ENCODE results near the gene DAB2. TPM values are rescaled to one million over a fixed set of nuclear protein-coding genes. Genes with fewer than 3 reads are reported as not detected.

Gene DAB2
- total RNA-seq, 2 experiments from 2014 or later: 0.40 TPM; not detected in 1

DNA sequence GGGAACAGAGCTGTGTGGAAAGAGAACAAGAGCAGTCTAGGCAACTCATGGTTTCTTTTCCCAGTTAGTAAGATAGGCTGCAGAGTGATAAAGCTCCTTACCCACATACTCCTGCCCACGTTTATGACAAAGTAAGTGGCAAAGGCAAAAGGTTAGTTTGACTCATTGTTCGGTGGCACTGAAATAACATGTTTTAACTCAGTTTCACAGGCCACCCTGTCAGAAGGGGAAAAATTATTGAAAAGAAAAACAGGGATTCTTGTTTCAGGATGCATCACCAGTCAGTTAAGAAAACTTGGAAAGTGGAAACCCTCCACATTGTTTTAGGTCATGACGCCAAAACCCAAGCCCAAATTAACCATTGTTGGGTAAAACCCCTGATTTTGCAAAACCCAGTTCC is 22.3 kb upstream of the DAB2 start:
- CTCF ChIA-PET (ENCODE audit: unreplicated experiment): no interaction called here
- no peak overlapping the region for H3K4me3 ChIP-seq (ENCODE audit: low read depth, low read length, poor library complexity, severe bottlenecking)
- POLR2A ChIA-PET: interaction anchor here (0.6 to 0.7 kb wide), 2 partner anchors 29 to 638 kb away, joined by 3 read pairs; no protein-coding TSS in a partner anchor
- no peak for DNase-seq (ENCODE audit: low spot score)
- no peaks in the 10 kb centered on the region for H3K4me1 ChIP-seq (ENCODE audit: insufficient read depth, low read length, poor library complexity, severe bottlenecking)
- H4K20me1 ChIP-seq (ENCODE audit: insufficient read depth, low read length): no peaks in the 10 kb centered on the region
- no peak overlapping the region for H3K27ac ChIP-seq (ENCODE audit: low read depth, low read length, poor library complexity, severe bottlenecking)
- intact Hi-C loops (cut with micrococcal nuclease; ENCODE audit: unreplicated experiment): no loop called here
- no peaks in the 10 kb centered on the region for H3K9me3 ChIP-seq (ENCODE audit: low read length)
- H3K9me2 ChIP-seq (ENCODE audit: insufficient read depth, low read length): no peaks in the 10 kb centered on the region
- H2AFZ ChIP-seq (ENCODE audit: low read length): no peak overlapping the region
- TF ChIP-seq EZH2phosphoT487 (IDR thresholded peaks at IDR 0.05; ENCODE audit: borderline replicate concordance, low read depth, low read length): no peak
- TF ChIP-seq, protein P1, sequence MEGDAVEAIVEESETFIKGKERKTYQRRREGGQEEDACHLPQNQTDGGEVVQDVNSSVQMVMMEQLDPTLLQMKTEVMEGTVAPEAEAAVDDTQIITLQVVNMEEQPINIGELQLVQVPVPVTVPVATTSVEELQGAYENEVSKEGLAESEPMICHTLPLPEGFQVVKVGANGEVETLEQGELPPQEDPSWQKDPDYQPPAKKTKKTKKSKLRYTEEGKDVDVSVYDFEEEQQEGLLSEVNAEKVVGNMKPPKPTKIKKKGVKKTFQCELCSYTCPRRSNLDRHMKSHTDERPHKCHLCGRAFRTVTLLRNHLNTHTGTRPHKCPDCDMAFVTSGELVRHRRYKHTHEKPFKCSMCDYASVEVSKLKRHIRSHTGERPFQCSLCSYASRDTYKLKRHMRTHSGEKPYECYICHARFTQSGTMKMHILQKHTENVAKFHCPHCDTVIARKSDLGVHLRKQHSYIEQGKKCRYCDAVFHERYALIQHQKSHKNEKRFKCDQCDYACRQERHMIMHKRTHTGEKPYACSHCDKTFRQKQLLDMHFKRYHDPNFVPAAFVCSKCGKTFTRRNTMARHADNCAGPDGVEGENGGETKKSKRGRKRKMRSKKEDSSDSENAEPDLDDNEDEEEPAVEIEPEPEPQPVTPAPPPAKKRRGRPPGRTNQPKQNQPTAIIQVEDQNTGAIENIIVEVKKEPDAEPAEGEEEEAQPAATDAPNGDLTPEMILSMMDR (conservative IDR thresholded peaks at IDR 0.05; ENCODE audit: low read length): no peak
- H3K79me2 ChIP-seq (ENCODE audit: insufficient read depth, low read depth, low read length): no peaks in the 10 kb centered on the region
- no peaks in the 10 kb centered on the region for H3K36me3 ChIP-seq (ENCODE audit: insufficient read depth, low read length)
- H3K4me2 ChIP-seq (ENCODE audit: low read length): no peak overlapping the region
- no TSS peak for BruUV-seq (replicated peaks)

DNA sequence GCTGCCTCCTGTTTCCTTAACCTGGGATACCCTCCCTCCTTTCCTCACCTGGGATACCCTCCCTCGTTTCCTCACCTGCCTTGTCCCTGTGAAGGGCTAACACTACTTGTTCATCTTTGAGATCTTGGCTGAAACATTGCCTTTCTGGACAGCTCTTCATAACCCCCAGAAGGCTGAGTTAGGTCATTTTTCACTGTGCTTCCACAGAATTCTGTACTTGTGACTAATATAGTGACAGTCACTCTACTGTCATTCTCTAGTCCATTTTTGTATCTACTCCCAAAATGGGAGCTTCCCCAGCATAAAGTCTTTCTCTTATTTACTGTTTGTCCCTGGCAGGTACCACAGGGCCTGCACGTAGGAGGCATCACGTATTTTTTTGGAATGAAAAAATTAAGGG is 21.5 kb upstream of the DAB2 start:
- Histone ChIP-seq H3K4me2 (ENCODE audit: low read length) (no peak overlapping the region), H3K4me1 (ENCODE audit: insufficient read depth, low read length, poor library complexity, severe bottlenecking) (no peaks in the 10 kb centered on the region), H4K20me1 (ENCODE audit: insufficient read depth, low read length) (no peaks in the 10 kb centered on the region), H3K36me3 (ENCODE audit: insufficient read depth, low read length) (no peaks in the 10 kb centered on the region), H3K9me2 (ENCODE audit: insufficient read depth, low read length) (no peaks in the 10 kb centered on the region), H2AFZ (ENCODE audit: low read length) (no peak overlapping the region), H3K9me3 (ENCODE audit: low read length) (no peaks in the 10 kb centered on the region), H3K79me2 (ENCODE audit: insufficient read depth, low read depth, low read length) (no peaks in the 10 kb centered on the region), H3K27ac (ENCODE audit: low read depth, low read length, poor library complexity, severe bottlenecking) (no peak overlapping the region), H3K4me3 (ENCODE audit: low read depth, low read length, poor library complexity, severe bottlenecking) (no peak overlapping the region)
- TF ChIP-seq EZH2phosphoT487 (IDR thresholded peaks at IDR 0.05; ENCODE audit: borderline replicate concordance, low read depth, low read length): no peak
- TF ChIP-seq, protein P1 (conservative IDR thresholded peaks at IDR 0.05; ENCODE audit: low read length): no peak
- ChIA-PET POLR2A (interaction anchor here (1.1 kb wide), 1 partner anchor 49 kb away, joined by 3 read pairs; no protein-coding TSS in a partner anchor), CTCF (ENCODE audit: unreplicated experiment) (no interaction called here)
- DNase-seq (ENCODE audit: low spot score): no peak
- intact Hi-C loops (cut with micrococcal nuclease; ENCODE audit: unreplicated experiment): no loop called here
- BruUV-seq (replicated peaks): no TSS peak

DNA sequence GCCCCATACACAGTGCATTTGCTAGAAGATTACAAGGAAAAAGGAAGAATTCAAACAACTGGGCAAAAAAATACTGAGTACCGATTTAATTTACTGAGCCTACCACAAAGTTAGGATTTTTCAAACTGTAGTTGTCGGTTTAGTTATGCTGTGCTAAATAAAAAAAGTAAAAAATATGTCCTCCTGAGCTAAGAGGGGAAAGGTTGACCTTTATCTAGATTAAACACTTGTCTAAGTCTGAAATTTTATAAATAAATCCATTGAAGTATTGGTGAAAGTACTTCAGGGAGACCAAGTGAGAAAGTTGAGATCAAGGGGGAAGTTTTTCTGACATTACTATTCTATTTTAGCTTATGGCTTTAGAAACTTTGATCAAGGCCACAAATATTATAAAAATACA is 19.1 kb upstream of the DAB2 start:
- no peak for TF ChIP-seq EZH2phosphoT487 (IDR thresholded peaks at IDR 0.05; ENCODE audit: borderline replicate concordance, low read depth, low read length)
- TF ChIP-seq, protein P1 (conservative IDR thresholded peaks at IDR 0.05; ENCODE audit: low read length): no peak
- H3K9me2 ChIP-seq (ENCODE audit: insufficient read depth, low read length): no peaks in the 10 kb centered on the region
- BruUV-seq (replicated peaks): no TSS peak
- POLR2A ChIA-PET: no interaction called here
- H3K27ac ChIP-seq (ENCODE audit: low read depth, low read length, poor library complexity, severe bottlenecking): no peak overlapping the region
- no peaks in the 10 kb centered on the region for H3K4me1 ChIP-seq (ENCODE audit: insufficient read depth, low read length, poor library complexity, severe bottlenecking)
- intact Hi-C loops (cut with micrococcal nuclease; ENCODE audit: unreplicated experiment): no loop called here
- CTCF ChIA-PET (ENCODE audit: unreplicated experiment): no interaction called here
- no peaks in the 10 kb centered on the region for H3K79me2 ChIP-seq (ENCODE audit: insufficient read depth, low read depth, low read length)
- no peak for DNase-seq (ENCODE audit: low spot score)
- no peaks in the 10 kb centered on the region for H4K20me1 ChIP-seq (ENCODE audit: insufficient read depth, low read length)
- no peak overlapping the region for H2AFZ ChIP-seq (ENCODE audit: low read length)
- no peaks in the 10 kb centered on the region for H3K9me3 ChIP-seq (ENCODE audit: low read length)
- no peak overlapping the region for H3K4me2 ChIP-seq (ENCODE audit: low read length)
- no peaks in the 10 kb centered on the region for H3K36me3 ChIP-seq (ENCODE audit: insufficient read depth, low read length)
- no peak overlapping the region for H3K4me3 ChIP-seq (ENCODE audit: low read depth, low read length, poor library complexity, severe bottlenecking)
